ENCODE data around the gene ZNF419.

GRCh38 chr19:57452307-57452706 is 35.2 kb upstream of the ZNF419 start:
- no peak for TF ChIP-seq CTCF (optimal IDR thresholded peaks at IDR 0.05 in 1 of 3, IDR thresholded peaks at IDR 0.05 in 1 of 3, conservative IDR thresholded peaks at IDR 0.05 in 1 of 3; ENCODE audit: extremely low read depth in 1 of 3, insufficient read depth in 2 of 3, low read length in 3 of 3)
- TF ChIP-seq EZH2 (IDR thresholded peaks at IDR 0.05; ENCODE audit: low read length): no peak

Data from keratinocyte (primary cell).